DMS79 (cell line): Measurements from ENCODE around the gene DMRTC2.

Experiments
- DNase-seq: peaks from one replicate; lab custom pipeline; 2025; lab: John Stamatoyannopoulos, UW

DMRTC2 gene

DNA sequence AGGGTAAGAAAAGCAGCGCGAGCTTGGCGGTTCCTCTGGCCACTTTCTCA, at the start of gene DMRTC2:
TSS of gene DMRTC2 (plus strand) at position 42 of the 50 bp plus-strand sequence. CDS start 2,387 bp downstream, outside the sequence.
- DNase-seq = no peak

DNA sequence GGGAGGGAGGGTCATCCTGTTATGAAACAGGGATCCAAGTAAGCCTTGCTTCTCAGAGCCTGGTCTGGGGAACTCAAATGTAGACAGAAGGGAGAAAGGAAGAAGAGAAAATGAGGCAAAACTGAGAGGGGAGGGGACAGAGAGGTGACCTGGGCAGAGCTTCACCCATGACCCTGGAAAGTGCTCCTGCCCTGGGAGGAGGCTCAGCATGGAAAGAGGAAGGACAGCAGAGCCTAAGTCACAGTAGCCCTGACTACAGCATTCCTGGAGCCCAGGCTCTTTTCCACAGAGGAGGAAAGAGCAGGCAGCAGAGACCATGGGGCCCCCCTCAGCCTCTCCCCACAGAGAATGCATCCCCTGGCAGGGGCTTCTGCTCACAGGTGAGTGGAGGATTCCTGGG, 48.5 kb upstream of the DMRTC2 start, which contains the start of gene CEACAM3:
TSS of gene CEACAM3 (plus strand) at position 226 of the 400 bp plus-strand sequence. CDS start at position 317, 91 bp downstream.
- no peak for DNase-seq

DNA sequence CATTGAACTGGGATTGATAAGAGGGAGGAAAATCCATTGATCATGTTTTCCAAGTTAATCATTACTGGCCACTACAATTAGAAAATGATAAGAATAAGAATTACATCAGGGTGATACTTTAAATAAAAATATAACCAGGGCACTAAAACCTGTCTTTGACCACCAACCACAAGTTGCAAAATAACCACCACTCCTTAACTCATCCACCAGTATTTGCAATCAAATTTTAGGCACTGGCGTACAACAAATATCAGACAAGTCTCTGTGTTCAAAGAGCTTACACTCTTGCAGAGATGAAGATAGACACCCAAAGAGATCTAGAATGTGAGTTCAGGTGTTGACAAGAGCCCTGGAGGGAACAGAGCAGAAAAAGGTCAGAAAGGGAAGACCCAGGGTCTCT, 47.9 kb upstream of the DMRTC2 start:
- no peak for DNase-seq

DNA sequence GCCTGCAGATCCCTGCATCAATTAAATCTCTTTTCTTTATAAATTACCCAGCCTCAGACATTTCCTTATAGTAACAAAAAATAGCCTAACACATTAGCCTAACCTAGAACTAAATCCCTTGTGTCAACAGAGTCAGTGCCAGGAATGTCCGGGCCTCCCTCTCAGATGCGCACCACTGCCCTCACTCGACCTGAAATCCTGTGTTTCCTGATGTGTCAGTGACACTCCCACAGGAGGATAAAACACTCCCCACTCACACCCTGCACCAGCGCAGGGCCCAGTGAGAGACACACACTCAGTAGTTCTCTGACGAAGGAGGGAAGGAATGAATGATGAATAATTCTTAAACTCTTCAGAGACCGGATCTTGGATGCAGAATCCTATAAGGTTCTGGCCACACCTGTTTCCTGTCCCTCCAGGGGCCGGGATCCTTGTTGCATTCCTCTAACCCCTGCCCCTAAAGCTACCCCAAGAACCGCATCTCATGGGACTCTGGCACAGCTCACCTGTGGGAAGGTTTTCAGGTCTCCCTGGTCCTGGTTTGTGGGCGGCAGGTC, 45.3 kb upstream of the DMRTC2 start:
- no peak for DNase-seq

DNA sequence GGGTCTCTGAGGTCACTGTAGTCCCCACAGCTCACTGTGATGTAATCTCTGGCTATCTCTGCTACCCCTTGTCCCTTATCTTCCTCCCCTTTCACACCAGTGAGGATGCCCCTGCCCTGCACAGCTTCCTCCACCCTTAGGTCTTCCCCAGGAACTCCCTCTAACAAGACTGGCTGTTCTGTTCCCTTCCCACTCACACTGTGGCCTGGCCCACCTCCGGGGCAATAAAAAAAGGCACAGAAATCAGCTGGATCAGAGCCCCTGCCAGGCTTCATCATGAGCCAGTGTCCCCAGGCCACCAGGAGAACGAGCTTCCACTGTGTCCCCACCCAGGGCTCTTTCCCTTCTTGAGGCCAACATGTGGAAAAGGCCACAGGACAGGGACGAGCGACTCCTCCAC, 43.8 kb upstream of the DMRTC2 start:
- no peak for DNase-seq

DNA sequence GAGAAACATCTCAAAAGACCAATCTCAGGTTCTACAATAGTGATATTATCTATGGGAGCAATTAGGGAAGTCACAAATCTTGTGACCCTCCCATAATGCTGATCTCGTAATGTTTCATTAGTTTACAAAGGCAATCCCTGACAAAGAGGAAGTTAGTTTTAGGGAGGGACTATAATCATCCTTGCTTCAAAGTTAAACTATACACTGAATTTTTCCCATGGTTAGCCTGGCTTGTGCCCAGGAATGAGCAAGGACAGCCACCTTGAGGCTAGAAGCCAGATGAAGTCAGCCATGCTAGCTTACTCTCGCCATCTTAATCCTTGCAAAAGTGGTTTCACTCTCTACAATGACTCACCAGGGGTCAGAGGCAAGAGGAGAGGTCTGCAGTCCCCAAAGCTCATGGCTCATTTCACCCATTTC, 43.0 kb upstream of the DMRTC2 start:
- DNase-seq = no peak

DNA sequence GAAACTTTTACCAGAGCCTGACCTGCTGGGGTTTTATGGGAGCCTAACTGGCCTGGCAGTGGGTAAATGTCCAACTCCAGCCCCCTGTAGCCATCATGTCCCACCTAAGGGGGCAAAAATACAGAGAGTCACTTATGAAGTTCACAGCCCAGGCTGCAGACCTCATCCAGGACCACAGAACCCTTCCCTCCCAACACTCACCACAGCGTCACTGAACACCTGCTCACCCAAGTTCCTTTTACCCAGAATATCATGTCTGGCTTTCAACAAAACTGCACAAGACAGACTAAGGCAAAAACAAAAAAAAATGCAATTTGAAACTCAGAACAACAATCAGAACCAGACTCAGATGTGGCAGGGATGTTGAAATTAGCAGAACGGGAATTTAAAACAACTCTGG, 42.1 kb upstream of the DMRTC2 start:
- no peak for DNase-seq

DNA sequence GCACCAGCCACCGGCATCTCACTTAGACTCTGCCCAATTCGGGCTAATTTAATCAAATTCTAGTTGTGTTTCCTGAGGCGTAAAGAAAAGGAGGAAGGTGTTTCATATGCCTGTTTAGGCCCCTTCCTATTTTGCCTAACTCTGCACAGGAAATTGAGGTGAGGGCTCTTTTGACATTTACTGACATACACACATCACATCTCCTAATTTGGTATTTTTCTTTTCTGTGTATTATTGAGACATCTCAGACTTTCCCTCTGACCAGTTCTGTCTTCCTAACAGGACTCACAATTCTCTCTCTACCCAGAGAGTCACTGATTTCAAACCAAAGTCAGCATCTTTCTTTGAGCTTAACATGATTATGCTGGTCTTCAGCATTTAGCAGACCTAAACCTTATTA, 40.5 kb upstream of the DMRTC2 start:
- no peak for DNase-seq

DNA sequence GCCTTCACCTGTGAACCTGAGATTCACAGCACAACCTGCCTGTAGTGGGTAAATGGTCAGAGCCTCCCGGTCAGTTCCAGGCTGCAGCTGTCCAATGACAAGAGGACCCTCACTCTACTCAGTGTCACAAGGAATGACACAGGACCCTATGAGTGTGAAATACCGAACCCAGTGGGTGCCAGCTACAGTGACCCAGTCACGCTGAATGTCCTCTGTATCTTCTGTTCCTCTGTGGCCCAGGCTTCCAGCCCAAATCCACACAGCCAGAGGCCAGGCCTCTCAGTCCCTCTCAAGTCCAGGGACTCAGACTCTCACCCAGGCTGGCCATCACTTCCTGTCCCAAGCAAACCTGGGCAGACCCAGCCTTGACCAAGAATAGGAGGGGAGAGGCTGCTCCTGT, 37.7 kb upstream of the DMRTC2 start:
- DNase-seq = no peak

DNA sequence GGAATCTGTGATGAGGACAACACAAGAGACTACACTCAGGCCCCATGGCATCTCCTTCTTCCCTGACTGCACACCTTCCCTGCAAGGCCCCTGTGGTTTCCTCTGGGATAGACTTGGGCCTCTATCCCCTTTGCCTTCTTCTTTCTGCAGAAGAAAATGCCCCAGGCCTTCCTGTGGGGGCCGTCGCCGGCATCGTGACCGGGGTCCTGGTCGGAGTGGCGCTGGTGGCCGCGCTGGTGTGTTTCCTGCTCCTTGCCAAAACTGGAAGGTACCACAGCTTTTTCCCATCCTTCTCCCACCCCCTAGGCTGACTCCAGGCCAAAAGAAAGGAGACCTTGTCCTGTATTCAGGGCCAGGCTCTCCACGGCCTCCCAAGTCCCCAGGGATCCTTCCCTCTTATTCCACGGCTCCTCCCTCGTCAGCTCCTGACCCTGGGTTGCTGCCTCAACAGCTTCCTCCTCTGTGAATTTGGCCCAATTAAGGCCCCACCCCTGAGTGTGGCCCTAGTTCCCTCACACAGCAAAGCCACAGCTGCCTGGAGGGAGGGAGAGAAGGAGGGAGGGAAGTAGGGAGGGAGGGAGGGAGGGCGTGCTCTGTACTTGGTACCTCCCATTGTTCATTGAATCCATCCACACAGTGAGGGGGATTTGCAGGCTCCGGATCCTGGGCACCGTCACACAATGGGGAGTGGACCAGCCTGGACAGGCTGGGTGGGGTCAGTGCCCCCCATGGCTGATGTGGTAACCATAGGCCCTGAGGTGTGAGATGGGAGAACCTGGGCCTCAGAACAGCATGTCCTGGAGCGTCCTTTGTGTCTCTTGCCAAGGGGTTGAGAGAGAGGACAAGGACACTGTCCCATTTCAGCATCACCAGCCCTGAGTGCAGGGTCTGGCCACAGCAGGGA, 35.9 kb upstream of the DMRTC2 start:
- DNase-seq = no peak

DNA sequence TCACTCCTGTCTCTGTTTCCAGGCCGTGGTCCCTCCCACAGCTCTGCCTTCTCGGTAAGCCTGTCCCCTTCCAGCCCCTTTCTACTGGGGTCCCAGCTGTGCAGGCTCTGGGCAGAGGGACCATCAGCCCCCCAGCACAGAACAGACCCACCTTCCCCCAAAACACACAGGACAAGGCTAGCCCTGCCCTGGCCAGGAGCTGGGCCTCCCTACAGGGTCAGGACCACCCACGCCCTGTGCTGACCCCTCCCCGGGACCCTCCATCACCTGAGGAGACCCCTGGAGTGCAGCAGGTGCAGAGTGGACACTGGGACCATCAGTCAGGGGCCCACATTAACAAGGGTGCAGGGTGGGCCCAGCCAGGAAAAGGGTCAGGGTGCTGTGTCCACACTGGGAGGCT, 34.5 kb upstream of the DMRTC2 start:
- no peak for DNase-seq

DNA sequence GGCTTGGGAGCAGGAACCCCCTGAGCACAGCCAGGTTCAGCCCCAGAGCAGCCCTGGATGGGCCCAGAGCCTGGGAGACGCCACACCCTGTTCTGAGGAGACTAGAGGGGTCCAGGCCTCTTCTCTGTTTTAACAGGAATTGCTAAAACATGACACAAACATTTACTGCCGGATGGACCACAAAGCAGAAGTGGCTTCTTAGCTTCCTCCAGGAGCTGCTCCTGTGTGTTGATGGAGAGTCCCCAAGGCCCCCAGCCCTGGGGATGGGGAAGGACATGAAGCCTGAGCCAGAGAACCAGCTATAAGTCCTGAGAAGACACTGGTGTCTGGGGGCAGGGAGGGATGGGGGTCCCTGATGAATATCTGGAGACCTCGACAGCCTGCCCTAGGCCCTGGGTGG, 33.8 kb upstream of the DMRTC2 start:
- DNase-seq = no peak

DNA sequence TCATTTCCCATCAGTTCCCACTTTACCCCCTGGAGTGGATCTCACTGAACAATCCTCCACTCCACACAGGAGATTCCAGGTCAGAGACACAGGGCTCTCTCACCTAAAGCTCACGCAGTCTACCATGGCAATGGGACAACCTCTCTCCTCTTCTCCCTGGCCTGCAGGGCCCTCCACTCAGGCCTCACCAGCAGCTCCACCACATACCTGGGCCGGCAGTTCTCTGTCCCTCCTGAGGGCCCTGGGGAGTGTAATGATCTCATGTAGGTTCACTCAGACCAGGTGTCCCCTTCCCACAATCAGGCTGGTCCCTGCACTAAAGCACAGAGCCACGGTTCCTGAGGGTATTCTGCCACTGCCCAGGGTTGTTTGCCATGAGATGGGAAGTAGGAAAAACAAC, 32.9 kb upstream of the DMRTC2 start:
- no peak for DNase-seq

DNA sequence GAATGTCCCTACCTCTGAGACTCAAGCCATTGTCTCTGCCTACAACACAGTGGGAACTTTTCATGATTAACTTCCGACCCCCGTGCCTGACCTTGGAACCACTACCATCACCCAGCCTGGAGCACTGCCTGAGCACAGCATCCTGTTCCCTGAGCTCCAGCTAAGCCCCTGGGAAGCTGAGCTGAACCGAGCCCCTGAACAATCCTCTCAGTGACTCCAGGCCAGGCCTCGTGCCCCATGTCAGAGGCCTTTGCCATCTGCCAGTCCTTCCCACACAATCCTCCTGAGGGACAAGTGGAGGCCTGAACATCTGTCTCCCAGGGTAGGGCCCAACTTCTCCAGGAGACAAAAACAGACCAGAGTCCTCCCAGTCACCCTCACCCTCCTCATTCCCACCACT, 30.9 kb upstream of the DMRTC2 start:
- DNase-seq = no peak

DNA sequence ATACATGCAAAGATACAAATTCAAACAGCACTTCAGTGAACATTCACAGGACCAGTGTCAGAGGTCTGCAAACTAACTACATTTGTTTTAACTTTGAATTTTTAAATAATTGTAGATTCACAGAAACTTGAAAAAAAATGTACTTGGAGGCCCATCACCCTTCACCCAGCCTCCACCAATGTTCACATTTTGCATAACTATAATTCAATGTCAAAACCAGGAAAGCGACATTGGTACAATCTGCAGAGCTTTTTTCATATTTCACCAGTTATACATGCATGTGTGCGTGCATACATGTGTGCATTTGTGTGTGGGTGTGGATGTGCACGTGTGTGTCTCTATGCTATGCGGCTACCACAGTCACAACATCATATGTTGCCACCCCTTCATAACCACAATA, 29.5 kb upstream of the DMRTC2 start:
- no peak for DNase-seq

DNA sequence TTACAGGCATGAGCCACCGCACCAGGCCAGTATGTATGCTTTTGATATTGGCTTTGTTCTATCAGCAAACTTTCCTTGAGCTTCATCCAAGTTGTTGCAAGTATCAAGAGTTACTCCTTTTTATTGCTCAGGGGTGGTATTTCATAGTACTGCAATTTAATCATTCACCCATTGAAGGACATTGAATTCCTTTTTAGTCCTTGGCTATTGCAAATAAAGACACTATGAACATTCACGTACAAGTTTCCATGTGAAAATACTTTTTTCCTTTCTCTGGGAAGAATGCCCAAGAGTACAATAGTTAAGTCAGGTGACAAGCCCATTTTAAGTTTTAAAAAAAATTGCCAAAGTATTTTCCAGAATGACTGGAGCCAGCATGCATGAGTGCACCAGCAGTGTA, 28.1 kb upstream of the DMRTC2 start:
- DNase-seq = no peak

DNA sequence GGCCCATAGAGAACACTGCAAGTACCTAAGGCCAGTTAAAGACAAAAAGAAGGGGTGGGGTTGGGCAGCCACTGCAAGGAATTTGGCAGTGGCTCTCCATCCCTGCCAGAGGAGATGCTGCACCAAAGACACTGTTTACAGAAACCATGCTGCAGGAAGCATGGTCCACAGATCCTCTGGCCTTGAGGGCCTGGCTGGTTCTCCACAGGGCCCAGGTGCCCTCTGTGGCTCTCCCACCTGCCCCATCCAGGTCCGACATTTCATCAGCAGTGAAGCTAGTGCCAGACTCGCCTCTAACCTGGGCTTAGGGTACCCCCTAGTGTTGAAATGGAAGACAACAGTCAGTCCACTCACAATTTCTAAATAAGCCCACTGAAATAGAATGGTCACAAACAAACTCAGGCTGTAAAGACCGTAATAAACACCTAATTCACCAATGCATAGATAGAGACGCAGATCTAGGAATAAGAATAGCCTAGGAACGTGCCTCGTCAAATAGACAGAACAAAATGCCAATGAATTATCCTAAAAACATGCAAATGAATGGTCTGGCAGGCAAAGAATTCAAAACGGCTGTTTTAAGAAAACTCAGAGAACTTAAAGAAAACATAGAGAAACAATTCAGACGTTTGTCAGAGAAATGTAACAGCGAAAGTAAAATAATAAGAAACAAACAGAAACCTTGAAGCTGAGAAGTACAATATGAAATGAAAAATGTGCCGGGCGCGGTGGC, 23.7 kb upstream of the DMRTC2 start:
- peak; percentile 63 for DNase-seq

DNA sequence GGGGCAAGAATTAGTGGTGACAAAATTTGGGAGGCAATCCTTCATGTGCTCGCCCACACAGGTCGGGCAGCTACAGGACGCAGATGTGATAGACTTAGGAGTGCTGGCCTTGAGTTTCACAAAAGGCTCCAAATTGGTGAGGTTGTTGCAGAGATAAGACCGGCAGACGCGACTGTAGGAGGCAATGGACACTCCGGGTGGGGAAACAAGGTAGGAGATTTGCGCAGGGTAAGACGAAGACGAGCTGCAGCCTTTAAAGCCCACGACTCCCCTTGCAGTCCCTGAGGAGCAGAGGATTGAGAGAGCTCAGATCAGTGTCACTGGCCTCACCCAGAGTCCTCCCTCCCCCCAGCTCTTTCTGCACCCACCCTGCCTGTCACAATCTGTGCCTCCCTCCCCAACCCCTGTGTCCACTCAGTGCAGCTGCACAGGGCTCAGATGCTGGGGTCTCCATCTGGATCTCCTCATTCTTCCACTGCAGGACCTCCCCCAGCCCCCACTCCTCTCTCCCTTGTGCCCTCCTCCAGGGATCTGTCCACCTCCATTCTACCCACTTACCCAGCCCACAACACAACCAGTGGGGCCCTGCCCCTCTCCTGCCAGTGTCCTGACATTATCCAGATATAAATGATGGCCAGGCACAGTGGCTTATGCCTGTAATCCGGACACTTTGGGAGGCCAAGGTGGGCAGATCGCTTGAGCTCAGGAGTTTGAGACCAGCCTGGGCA, 6.7 kb upstream of the DMRTC2 start:
- no peak for DNase-seq

DNA sequence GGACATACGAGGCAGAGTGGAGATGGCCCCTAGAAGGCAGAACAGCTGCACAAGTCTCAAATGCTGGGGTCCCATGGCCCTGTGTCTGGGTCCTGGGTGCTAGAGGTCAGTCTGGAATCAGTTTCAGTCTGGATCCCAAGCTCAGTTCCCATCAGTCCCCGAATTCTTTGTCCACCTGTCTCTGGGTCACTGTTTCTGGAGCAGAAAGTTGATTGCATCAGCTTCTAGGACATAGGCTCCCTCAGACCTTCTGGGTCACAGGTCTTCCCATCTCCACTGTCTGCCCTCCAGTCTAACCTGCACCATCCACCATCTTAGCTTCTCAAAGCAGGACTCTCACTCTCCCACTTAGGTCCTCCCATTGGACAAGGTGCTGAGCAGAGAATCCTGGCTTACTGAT, 5.6 kb upstream of the DMRTC2 start:
- DNase-seq = no peak

DNA sequence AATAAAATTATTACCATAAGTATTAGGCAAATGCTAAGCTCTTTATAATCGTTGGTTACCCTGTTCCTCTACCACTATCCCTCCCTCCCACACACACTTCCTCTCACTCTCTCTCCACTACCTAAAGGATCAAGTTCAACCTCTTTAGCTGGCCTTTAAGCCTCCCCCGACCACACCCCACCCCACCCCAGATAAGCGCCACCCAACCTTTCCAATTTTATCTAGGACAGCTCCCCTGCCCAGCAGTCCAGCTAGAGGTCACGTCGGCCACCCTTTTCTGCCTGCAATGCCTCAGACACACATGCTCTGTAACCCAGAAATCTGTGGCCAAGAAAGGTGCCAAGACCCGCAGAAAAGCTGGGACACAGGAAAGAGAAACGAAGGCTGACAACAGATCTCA, 1.5 kb upstream of the DMRTC2 start:
- DNase-seq = no peak

DNA sequence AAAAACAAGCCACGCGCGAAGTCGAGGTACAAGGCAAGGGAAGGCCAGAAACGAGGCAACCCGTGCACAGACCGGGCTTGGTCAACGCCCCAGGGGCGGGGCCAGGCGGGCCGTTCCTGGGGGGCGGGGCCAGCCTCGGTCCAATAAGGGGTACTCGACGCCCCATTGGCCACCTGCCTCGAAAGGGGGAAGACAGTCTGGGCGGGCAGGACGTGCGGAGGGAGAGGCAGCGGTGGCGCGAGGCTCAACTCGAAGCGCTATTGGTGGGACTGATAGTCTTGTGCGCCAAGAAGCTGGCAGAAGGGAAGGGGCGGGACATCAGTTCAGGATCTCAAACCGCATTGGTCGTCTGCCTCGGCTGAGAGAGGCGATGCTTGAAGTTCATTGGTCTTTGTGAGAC, 241 bp upstream of the DMRTC2 start, which contains the start of gene LYPD4:
TSS of gene LYPD4 (minus strand) at position 83 of the 400 bp plus-strand sequence. CDS start 5,398 bp downstream, outside the sequence.
- DNase-seq = no peak

DNA sequence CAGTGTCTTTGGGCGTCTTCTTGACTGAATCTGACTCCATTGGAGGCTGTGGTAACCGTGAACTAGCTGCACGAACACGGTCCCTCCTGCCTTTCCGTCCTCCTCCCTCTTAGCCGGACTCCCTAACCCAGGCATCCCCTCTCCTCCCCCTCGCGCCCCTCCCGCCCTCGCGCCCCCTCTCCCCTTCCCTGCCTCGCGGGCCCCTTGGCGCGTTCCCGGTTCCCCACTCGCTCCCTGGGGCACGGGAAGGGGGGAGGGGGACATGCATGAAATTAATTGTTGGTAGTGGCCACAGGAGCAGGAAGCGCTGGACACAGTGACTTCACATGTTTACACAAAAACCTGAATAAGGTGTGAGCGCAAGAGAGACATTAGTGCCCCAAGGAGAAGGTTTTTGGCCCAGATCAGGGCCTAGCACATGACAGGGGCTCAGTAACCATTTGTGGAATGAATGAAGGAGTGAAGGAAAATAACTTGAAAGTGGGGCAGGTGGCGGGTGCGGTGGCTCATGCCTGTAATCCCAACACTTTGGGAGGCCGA, 279 bp downstream of the DMRTC2 start:
- no peak for DNase-seq
